DND-41 (cell line): Measurements from ENCODE around the gene PLAC9.

Source experiments
- CTCF ChIP-seq: IDR thresholded peaks from 2 replicates; pipeline ENCODE4 v1.5.1; 2012; ENCODE audit warnings: borderline replicate concordance, low read length, moderate library complexity, mild to moderate bottlenecking; ENCODE audit not compliant: poor library complexity, severe bottlenecking; ENCODE audit errors: extremely low read depth
- EZH2 ChIP-seq: IDR thresholded peaks from 3 replicates; pipeline ENCODE4 v1.6.1; 2012; ENCODE audit warnings: borderline replicate concordance, low read depth, mild to moderate bottlenecking, moderate library complexity, low read length, inconsistent platforms; ENCODE audit not compliant: severe bottlenecking

DNA sequence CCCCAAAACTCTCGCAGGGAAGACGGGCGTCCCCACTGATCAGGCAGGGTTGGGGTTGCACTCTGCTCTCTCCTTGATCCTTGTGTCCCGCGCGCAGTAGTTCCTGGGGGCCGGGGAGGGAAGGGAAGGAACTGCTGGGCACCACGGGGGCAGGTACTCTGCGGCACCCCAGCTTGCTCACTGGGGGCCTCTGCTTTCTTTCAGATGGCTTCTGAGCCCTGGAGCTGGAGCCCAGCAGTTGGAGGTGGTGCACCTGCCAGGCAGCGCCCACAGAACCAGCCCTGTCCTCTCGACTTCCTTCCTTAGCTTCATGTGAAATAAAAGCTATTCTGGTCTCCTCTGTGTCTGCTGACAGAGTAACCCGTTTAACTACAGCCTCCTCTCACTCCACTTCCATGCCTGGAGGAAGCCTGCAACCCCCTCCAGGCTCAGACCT is 12.2 kb downstream of the PLAC9 start:
- TF ChIP-seq CTCF (no peak), EZH2 (no peak)
